KOPT-K1 (cell line): ENCODE data around the gene DNPH1.

Source experiments
- H3K27ac ChIP-seq: fragments of 200-600 bp; sonication (generic); 2 replicates; pipeline ENCODE4 v1.5.1; 2016; ENCODE audit warnings: antibody characterized with exemption, mild to moderate bottlenecking, low read depth, low read length; ENCODE audit not compliant: poor library complexity, severe bottlenecking
- H3K36me3 ChIP-seq: fragments of 200-600 bp; sonication (generic); 2 replicates; pipeline ENCODE4 v1.5.1; 2017; ENCODE audit warnings: antibody characterized with exemption, mild to moderate bottlenecking, low read length, moderate library complexity; ENCODE audit not compliant: insufficient read depth
- H3K9me3 ChIP-seq: fragments of 200-600 bp; sonication (generic); 2 replicates; pipeline ENCODE4 v1.5.1; 2017; ENCODE audit warnings: antibody characterized with exemption, low read length, mild to moderate bottlenecking; ENCODE audit not compliant: insufficient read depth, poor library complexity, severe bottlenecking

The DNPH1 gene

GRCh38 chr6:43256670-43257366, 27.5 kb upstream of the DNPH1 start:
- Histone ChIP-seq H3K36me3 (no peaks in the 10 kb centered on the region), H3K27ac (no peak overlapping the region), H3K9me3 (no peaks in the 10 kb centered on the region)

DNA sequence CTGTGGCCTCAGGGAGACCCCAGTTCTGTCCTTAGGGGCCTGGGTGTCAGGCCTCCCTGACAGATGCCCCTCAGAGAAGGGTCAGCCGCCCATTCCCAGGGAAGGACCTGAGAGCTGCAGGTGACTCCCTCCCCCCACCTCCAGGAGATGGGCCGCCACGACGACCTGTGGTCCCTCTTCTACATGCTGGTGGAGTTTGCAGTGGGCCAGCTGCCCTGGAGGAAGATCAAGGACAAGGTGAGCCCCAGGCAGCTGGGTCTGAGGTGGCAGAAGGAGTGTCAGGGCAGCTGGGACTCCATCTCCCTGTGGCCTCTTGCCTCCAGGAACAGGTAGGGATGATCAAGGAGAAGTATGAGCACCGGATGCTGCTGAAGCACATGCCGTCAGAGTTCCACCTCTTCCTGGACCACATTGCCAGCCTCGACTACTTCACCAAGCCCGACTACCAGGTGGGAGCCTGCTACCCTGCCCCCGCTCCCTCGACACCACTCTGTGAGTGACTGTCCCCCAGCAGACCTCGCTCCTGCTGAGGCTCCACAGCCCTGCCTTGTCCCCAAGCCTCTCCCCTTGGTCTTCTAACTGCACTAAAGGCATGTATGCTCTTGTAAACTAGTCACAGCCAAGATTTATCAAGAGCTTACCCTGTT, 26.2 kb upstream of the DNPH1 start:
- no peaks in the 10 kb centered on the region for H3K36me3 ChIP-seq
- no peak overlapping the region for H3K27ac ChIP-seq
- H3K9me3 ChIP-seq: no peaks in the 10 kb centered on the region

DNA sequence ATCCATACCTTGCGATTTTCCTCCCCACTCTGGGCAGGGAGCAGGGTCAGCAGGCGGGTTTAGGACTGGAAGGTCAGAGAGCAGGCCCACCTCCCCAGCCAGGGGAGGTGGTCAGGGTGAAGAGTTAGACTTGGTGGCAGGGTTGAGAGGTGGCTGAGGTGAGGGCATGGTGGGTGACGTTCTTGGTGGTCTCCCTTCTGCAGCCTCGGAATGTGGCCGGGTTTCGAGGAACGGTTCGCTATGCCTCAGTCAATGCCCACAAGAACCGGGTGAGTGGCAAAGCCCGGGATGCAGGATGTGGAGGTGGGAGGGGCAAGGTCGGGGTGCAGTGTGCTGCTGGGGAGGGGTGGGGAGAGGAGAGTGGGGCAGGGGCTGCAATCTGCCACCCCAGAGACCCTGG, 25.6 kb upstream of the DNPH1 start:
- Histone ChIP-seq H3K27ac (no peak overlapping the region), H3K36me3 (no peaks in the 10 kb centered on the region), H3K9me3 (no peaks in the 10 kb centered on the region)

- Histone ChIP-seq H3K9me3 (no peaks in the 10 kb centered on the region), H3K27ac (no peak overlapping the region), H3K36me3 (no peaks in the 10 kb centered on the region)
Measured at GRCh38 chr6:43254138-43254817, 25.0 kb upstream of the DNPH1 start.

DNA sequence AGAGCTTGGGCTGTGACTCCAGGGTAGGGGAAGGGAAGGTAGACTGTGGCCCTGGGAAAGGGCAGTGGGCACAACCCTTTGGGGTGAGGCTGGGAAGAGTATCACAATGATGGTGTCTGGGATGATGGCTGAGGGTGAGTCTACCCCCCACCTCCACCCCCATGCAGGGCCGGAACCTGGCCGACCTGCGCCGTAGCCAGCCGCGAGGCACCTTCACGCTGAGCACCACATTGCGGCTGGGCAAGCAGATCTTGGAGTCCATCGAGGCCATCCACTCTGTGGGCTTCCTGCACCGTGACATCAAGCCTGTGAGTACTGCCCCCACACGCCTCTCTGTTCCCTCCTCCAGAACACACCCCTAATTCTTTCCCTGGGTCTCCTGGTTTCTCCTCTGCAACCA, 24.1 kb upstream of the DNPH1 start:
- no peaks in the 10 kb centered on the region for H3K9me3 ChIP-seq
- no peak overlapping the region for H3K27ac ChIP-seq
- H3K36me3 ChIP-seq: no peaks in the 10 kb centered on the region

- Histone ChIP-seq H3K27ac (no peak overlapping the region), H3K36me3 (no peaks in the 10 kb centered on the region), H3K9me3 (no peaks in the 10 kb centered on the region)
Measured at GRCh38 chr6:43250992-43251373, 21.7 kb upstream of the DNPH1 start.

- no peaks in the 10 kb centered on the region for H3K36me3 ChIP-seq
- H3K9me3 ChIP-seq: no peaks in the 10 kb centered on the region
- H3K27ac ChIP-seq: no peak overlapping the region
Measured at GRCh38 chr6:43248791-43249190, 19.5 kb upstream of the DNPH1 start.

DNA sequence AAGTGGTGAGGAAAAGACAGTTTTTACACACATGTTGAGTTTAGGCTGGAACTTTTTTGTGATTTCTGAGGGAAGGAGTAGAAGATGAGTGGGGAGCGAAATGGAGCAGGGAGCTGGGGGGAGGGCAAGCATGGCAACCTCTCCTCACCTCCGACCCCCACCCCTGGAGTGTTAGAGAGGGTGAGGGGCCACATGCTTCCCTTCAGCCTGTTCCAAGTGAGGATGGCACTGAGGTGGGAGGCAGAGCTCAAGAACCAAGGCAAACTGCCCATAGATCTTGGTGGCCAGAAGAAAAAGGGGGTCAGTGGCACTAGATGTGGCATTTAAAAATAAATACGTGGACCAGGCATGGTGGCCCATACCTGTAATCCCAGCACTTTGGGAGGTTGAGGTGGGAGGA, 18.8 kb upstream of the DNPH1 start:
- Histone ChIP-seq H3K9me3 (no peaks in the 10 kb centered on the region), H3K27ac (no peak overlapping the region), H3K36me3 (no peaks in the 10 kb centered on the region)

- Histone ChIP-seq H3K9me3 (no peaks in the 10 kb centered on the region), H3K27ac (no peak overlapping the region), H3K36me3 (no peaks in the 10 kb centered on the region)
Measured at GRCh38 chr6:43247114-43247999, 18.1 kb upstream of the DNPH1 start.

- Histone ChIP-seq H3K9me3 (no peaks in the 10 kb centered on the region), H3K36me3 (no peaks in the 10 kb centered on the region), H3K27ac (no peak overlapping the region)
Measured at GRCh38 chr6:43246301-43247113, 17.2 kb upstream of the DNPH1 start.

- Histone ChIP-seq H3K9me3 (no peaks in the 10 kb centered on the region), H3K27ac (no peak overlapping the region), H3K36me3 (no peaks in the 10 kb centered on the region)
Measured at GRCh38 chr6:43243664-43244321, 14.5 kb upstream of the DNPH1 start.

DNA sequence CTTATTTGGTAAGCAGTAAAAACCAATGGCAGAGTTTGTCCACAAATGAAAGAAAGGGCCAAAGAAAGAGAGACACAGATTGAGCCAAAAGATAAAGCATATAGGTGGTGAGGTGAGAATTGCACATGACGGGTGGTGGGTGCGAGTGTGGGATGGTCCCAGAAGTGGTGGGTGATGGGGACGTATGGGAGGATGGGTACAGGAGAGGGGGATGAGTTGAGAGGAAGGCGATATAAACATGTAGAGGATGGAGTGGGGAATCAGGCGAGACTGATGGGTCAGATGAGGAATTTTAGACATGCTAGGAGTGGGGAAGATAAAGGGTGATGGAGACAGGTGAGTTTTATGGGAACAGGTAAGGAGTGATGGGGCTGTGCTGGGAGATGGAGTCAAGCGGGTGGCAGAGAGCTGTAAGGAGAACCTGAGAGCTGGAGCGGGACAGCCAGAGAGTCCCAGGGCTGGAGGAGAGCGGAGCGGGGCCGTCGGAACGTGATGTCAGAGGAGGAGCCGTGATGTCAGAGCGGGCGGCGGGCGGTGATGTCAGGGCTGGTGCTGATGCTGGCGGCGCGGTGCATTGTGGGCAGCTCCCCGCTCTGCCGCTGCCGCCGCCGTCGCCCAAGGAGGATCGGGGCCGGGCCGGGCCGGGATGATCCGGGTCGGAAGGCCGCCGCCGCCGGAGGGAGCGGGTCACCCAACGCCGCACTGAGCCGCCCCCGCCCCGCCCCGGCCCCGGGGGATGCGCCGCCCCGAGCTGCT, 13.8 kb upstream of the DNPH1 start, which contains the start of gene TTBK1:
Gene TTBK1, plus strand, starts transcription at position 574 of the 756 bp plus-strand sequence. CDS start 3,180 bp downstream, outside the sequence.
- Histone ChIP-seq H3K9me3 (no peaks in the 10 kb centered on the region), H3K27ac (no peak within 1 kb of the TSS), H3K36me3 (no peaks in the 10 kb centered on the region)

GRCh38 chr6:43241446-43241845, 12.2 kb upstream of the DNPH1 start:
- H3K27ac ChIP-seq: no peak overlapping the region
- H3K9me3 ChIP-seq: no peaks in the 10 kb centered on the region
- H3K36me3 ChIP-seq: no peaks in the 10 kb centered on the region
